H1 (cell line): ENCODE data around the gene ISY1. TPM values are rescaled to one million over a fixed set of nuclear protein-coding genes. Genes with fewer than 3 reads are reported as not detected.

Experiments used
- BACH1 ChIP-seq: IDR thresholded peaks from 2 replicates; pipeline ENCODE4 v1.6.1; 2012; ENCODE audit warnings: low read length, improper control_type of control experiment
- RAD21 ChIP-seq, 2 experiments: IDR thresholded peaks in 1 of 2; conservative IDR thresholded peaks in 1 of 2; 2 replicates each; pipeline ENCODE4 v1.6.1; 2011; ENCODE audit warnings: low read depth in 2 of 2, low read length in 2 of 2, improper control_type of control experiment in 1 of 2, inconsistent platforms in 1 of 2, mild to moderate bottlenecking in 1 of 2, moderate library complexity in 1 of 2
- TBP ChIP-seq: IDR thresholded peaks from 2 replicates; pipeline ENCODE4 v1.6.1; 2011; ENCODE audit warnings: low read depth, low read length, improper control_type of control experiment
- polyA plus RNA-seq, 7 experiments: library from polyadenylated mRNA; depleted of rRNA in 3 of 7; stranded (reverse) in 5 of 7; unstranded in 2 of 7; fragments of >200 nt in 5 of 7; fragments of 200-250 nt in 2 of 7; gene quantifications; 1 replicate in 5 of 7; 2 replicates in 1 of 7; 4 replicates in 1 of 7; pipeline versions ENCODE4 v1.2.1 to v1.2.3, GENCODE V29; 2011 to 2013; ENCODE audit warnings: missing spikeins in 2 of 7, mixed read lengths in 2 of 7
- total RNA-seq: library from RNA; stranded (reverse); fragmentation: NEBNext Ultra II Directional; extraction: Animal tissue kit (Norgen Biotek cat#: 25700); gene quantifications from 2 replicates; pipeline ENCODE4 v1.2.1, GENCODE V29; 2021

ISY1 gene
- total and polyA plus RNA-seq, 2 of the 8 experiments (the other 6 are each of a cell fraction or from before 2014, with no cell fraction given), result 16.6 to 38.7 TPM

DNA sequence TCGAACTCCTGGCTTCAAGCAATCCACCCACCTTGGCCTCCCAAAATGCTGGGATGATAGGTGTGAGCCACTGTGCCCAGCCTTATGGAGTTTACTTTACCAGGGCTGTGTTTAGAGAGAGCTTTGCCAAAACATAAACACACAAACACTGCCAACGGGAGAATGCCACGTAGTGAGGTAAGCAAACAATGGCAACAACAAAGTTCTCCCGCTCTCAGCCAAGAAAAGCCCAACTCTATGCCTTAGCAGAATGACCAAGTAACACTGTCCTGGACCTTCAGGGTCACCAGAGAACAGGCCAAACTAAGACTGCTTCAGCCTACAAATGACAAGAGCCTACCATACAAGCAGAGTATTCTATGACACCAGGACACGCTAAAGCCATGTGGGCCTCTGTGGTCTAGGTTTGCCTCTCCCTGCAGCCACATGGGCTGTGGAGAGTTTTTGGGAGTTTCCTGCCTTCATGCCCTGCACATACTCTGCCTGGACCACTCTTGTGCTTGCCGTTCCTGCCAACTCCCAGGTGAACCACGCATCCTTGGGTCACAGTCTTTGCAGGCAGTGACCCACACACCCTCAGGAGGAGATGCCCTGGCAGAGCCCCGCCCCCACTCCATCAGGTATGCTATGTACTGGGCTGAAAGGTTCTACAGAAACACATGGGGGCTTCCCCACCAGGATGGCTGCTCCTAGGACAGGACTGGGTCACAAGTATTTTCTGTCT is 44.4 kb upstream of the ISY1 start (continued):
- TF ChIP-seq RAD21 (IDR thresholded peaks at IDR 0.05 in 1 of 2, conservative IDR thresholded peaks at IDR 0.05 in 1 of 2; ENCODE audit: low read depth in 2 of 2, low read length in 2 of 2), result no peak
- no peak for TF ChIP-seq BACH1
- TF ChIP-seq TBP, result no peak
